Activated naive CD4-positive, alpha-beta T cell treated with anti-CD3 and anti-CD28 coated beads, Interleukin-2, amount 10 ng/mL, durations not matched to agents 7 days and 5 days (primary cell): Measurements from ENCODE around the gene DGKE.
A peak's percentile ranks its signal among the peaks of the same experiment; 100 is the strongest.

Source experiments
- CTCF ChIA-PET: fragments of 350-600 bp; sonication (Branson Sonifier 250); formaldehyde crosslinking; loops from one replicate; lab custom pipeline; 2021; ENCODE audit warnings: antibody characterized with exemption; lab: Charles Lee
- DNase-seq: peaks from one replicate; pipeline ENCODE4 v3.0.0-alpha.2; 2020
- H3K27ac Mint-ChIP-seq: one replicate; pipeline ENCODE4 v1.8.0; 2021; ENCODE audit warnings: mild to moderate bottlenecking, moderate library complexity, mixed read lengths
- H3K27me3 Mint-ChIP-seq: one replicate; pipeline ENCODE4 v1.8.0; 2021; ENCODE audit warnings: mild to moderate bottlenecking, mixed read lengths
- H3K36me3 Mint-ChIP-seq: one replicate; pipeline ENCODE4 v1.8.0; 2021; ENCODE audit warnings: mixed read lengths
- H3K4me1 Mint-ChIP-seq: one replicate; pipeline ENCODE4 v1.8.0; 2021; ENCODE audit warnings: mixed read lengths
- H3K4me3 Mint-ChIP-seq: one replicate; pipeline ENCODE4 v1.8.0; 2021; ENCODE audit warnings: mild to moderate bottlenecking, moderate library complexity, mixed read lengths
- H3K9me3 Mint-ChIP-seq: one replicate; pipeline ENCODE4 v1.8.0; 2021; ENCODE audit warnings: mixed read lengths

Gene DGKE

DNA sequence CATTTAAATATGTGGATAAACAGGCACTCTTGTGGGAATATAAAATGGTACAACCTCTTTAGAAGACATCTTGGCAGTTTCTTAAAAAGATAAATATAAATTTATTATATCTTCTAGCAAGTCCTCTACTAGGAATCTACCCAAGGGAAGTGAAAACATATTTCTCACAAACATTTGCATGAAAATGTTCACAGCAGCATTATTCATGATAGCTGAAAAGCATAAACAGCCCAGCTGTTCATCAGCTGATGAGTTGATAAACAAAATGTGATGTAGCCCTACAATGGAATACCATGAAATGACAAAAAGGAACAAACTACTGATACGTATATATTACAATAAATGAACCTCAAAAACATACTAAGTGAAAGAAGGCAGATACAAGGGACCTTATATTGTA lies 12.0 kb downstream of the DGKE start:
- no peak overlapping the region for H3K4me3 Mint-ChIP-seq
- DNase-seq = no peak
- peaks cover 38% of the 10 kb centered on the region for H3K36me3 Mint-ChIP-seq
- CTCF ChIA-PET = no interaction called here
- peaks cover 8% of the 10 kb centered on the region for H3K4me1 Mint-ChIP-seq
- no peaks in the 10 kb centered on the region for H3K27me3 Mint-ChIP-seq
- no peak overlapping the region for H3K27ac Mint-ChIP-seq
- H3K9me3 Mint-ChIP-seq = no peaks in the 10 kb centered on the region

DNA sequence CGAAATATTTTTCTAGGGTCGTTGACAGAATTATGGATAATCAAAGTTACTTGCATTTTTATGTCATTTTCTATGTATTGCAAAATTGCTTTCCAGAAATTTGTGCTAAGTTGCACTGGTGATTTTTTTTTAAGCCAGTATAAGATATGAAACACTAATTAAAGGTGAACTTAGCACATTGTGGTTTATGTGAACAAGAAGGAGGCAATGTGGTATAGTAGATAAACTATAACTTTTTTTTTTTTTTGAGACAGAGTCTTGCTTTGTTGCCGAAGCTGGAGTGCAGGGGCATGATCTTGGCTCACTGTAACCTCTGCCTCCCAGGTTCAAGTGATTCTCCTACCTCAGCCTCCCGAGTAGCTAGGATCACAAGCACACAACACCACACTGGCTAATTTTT lies 13.2 kb downstream of the DGKE start:
- Mint-ChIP-seq H3K27ac (no peak overlapping the region), H3K4me3 (no peak overlapping the region), H3K4me1 (peaks cover 11% of the 10 kb centered on the region), H3K9me3 (no peaks in the 10 kb centered on the region), H3K36me3 (peaks cover 47% of the 10 kb centered on the region), H3K27me3 (no peaks in the 10 kb centered on the region)
- CTCF ChIA-PET = no interaction called here
- DNase-seq = no peak

DNA sequence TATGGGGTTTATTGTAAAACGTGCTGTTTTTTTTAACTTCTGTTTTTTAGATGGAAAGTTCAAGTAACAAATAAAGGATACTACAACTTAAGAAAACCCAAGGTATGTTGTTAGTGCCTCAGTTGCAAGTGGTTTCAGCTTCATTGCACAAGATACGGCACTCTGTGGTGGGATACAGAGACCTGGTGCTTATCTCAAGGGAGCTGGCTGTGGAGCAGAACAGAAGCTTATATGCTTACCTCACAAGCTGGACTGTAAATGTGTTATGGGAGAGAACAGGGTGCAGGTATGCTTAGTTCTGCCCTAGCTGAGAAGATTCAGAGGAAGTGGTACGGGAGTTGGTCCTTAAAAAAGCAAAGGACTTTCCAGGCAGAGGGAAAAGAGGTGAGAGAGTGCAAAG lies 15.2 kb downstream of the DGKE start:
- CTCF ChIA-PET = interaction anchor here (1.7 kb wide), 1 partner anchor 30 kb away, joined by 7 read pairs; no protein-coding TSS in a partner anchor
- no peak for DNase-seq
- Mint-ChIP-seq H3K4me3 (no peak overlapping the region), H3K4me1 (peaks cover 11% of the 10 kb centered on the region), H3K9me3 (no peaks in the 10 kb centered on the region), H3K36me3 (peaks cover 48% of the 10 kb centered on the region), H3K27ac (no peak overlapping the region), H3K27me3 (no peaks in the 10 kb centered on the region)

DNA sequence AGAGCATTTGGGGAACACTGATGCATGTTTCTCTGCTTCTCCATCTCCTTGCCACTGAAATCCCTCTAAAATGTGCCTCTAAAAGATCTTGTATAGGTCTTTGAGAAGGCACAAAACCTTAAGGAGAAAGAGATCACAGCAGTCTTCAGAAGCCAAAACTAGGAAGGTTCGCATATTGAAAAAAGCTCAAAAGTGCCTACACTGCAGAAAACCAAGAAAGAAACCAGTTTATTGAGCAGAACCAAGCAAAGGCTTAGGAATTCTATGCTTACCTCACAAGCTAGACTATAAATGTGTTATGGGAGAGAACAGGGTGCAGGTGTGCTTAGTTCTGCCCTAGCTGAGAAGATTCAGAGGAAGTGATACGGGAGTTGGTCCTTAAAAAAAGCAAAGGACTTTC lies 16.6 kb downstream of the DGKE start:
- H3K36me3 Mint-ChIP-seq = peaks cover 50% of the 10 kb centered on the region
- CTCF ChIA-PET = interaction anchor here (1.0 to 1.7 kb wide), 2 partner anchors 9 to 31 kb away, joined by 3 to 7 read pairs; no protein-coding TSS in a partner anchor
- H3K27ac Mint-ChIP-seq = no peak overlapping the region
- DNase-seq = no peak
- peaks cover 11% of the 10 kb centered on the region for H3K4me1 Mint-ChIP-seq
- no peaks in the 10 kb centered on the region for H3K9me3 Mint-ChIP-seq
- H3K4me3 Mint-ChIP-seq = no peak overlapping the region
- H3K27me3 Mint-ChIP-seq = no peaks in the 10 kb centered on the region

DNA sequence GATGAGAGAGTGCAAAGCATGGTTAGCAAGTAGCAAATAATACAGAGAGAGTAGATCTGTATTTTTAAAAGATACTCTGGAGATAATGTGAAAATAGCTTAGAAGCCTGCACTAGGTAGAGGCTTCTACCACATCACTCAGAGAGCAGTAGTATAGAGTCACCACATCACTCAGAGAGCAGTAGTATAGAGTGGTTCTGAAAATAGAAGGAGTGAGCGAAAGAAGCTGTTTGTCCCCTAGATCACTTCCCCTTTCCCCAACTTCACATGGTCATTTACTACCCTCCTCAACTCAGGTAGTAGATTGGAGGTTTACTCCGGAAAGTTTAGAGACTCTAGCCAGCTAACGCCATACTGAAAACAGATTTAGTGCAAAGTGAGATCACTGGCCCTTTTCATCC lies 17.1 kb downstream of the DGKE start:
- H3K27ac Mint-ChIP-seq = peak overlapping the region; percentile 46

DNA sequence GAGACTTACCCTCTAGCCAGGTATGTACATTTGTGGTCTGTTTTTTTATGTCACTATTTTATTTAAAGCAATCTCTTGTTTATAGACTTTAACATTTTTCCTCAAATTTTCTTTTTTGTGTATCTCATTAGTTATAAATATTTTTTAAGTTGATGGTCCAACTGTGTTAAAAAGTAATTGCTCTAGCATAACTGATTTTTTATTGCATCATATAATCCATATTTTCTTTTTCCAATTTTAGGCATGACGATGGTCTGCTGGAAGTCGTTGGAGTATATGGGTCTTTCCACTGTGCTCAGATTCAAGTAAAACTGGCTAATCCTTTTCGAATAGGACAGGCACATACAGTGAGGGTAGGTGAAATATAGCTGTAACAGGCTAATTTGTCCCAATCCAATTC lies 27.9 kb downstream of the DGKE start:
- no peaks in the 10 kb centered on the region for H3K9me3 Mint-ChIP-seq
- H3K27ac Mint-ChIP-seq = no peak overlapping the region
- peaks cover 37% of the 10 kb centered on the region for H3K36me3 Mint-ChIP-seq
- no peaks in the 10 kb centered on the region for H3K4me1 Mint-ChIP-seq
- no peak overlapping the region for H3K4me3 Mint-ChIP-seq
- CTCF ChIA-PET = no interaction called here
- no peaks in the 10 kb centered on the region for H3K27me3 Mint-ChIP-seq
- no peak for DNase-seq

More for the DNA sequence above, 17.1 kb downstream of the DGKE start:
- Mint-ChIP-seq H3K36me3 (peaks cover 51% of the 10 kb centered on the region), H3K4me1 (peaks cover 11% of the 10 kb centered on the region), H3K9me3 (no peaks in the 10 kb centered on the region), H3K27me3 (no peaks in the 10 kb centered on the region), H3K4me3 (no peak overlapping the region)
- DNase-seq = no peak
- CTCF ChIA-PET = interaction anchor here (1.0 to 1.7 kb wide), 2 partner anchors 9 to 31 kb away, joined by 3 to 7 read pairs; no protein-coding TSS in a partner anchor

DNA sequence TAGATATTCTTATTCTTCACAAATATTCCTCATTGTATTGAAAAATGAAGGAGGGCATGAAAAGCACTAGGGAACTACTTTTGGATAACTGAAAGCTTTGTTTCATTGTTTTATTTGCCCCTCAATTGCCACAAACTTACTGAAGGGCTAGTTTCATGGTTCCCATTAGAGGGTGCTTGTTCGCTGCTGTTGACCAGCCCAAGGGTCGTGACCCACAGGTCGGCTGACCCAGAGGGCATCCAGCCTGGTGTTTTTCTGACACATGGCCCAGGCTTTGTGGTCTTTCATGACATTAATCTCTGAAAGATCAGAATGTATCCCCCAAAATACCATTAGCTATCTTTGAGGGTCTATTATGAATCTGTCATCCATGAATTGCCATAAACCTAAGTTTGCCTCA lies 30.0 kb downstream of the DGKE start:
- Mint-ChIP-seq H3K27ac (no peak overlapping the region), H3K36me3 (peaks cover 29% of the 10 kb centered on the region), H3K27me3 (no peaks in the 10 kb centered on the region)

DNA sequence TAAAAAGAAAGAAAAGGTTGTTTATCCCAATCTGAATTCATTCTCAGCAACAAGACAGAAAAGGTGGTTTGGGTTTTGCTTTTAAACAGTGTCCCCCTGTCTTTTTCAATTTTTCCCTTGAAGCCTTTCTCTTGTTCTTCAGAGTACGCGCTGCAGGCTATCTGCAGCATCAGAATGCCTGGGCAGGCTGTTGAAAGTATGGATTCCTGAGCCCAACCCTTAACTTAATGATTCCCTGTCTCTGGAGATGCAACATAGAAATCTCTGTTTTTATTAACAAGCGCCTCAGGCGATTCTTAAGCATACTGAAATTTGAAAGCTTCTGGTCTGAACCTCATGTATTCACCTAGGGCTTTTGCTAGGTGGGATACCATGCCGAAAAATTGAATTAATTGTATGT lies 32.1 kb downstream of the DGKE start:
- H3K36me3 Mint-ChIP-seq = peaks cover 22% of the 10 kb centered on the region
- no peaks in the 10 kb centered on the region for H3K27me3 Mint-ChIP-seq
- H3K4me1 Mint-ChIP-seq = peaks cover 3% of the 10 kb centered on the region
- no peak overlapping the region for H3K27ac Mint-ChIP-seq
- H3K4me3 Mint-ChIP-seq = no peak overlapping the region
- CTCF ChIA-PET = no interaction called here
- H3K9me3 Mint-ChIP-seq = no peaks in the 10 kb centered on the region
- no peak for DNase-seq

More for the DNA sequence above, 30.0 kb downstream of the DGKE start:
- Mint-ChIP-seq H3K9me3 (no peaks in the 10 kb centered on the region), H3K4me3 (no peak overlapping the region), H3K4me1 (no peaks in the 10 kb centered on the region)
- DNase-seq = no peak
- CTCF ChIA-PET = interaction anchor here (1.5 to 1.9 kb wide), 2 partner anchors 41 to 44 kb away, joined by 3 to 8 read pairs; no protein-coding TSS in a partner anchor

DNA sequence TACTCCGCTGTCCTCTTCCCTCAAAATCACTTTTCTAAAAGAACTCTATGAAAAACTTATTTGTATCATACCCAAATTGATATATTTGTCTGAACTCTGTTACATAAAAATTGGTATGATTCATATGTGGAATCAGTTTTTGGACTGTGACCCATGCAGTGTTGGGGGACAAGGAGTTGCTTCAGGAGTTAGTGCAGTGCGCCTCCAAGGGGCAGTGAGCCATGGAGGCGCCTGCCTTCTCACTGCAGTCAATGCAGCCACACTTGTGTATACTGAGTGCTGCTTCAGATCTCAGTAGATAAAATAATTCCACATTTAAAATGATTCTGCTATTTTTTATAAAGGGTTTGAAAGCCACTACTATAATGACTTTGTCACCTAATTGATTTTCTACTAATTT lies 32.5 kb downstream of the DGKE start:
- Mint-ChIP-seq H3K4me1 (peaks cover 3% of the 10 kb centered on the region), H3K27me3 (no peaks in the 10 kb centered on the region), H3K9me3 (no peaks in the 10 kb centered on the region), H3K4me3 (no peak overlapping the region), H3K36me3 (peaks cover 22% of the 10 kb centered on the region), H3K27ac (no peak overlapping the region)
- CTCF ChIA-PET = no interaction called here
- no peak for DNase-seq

DNA sequence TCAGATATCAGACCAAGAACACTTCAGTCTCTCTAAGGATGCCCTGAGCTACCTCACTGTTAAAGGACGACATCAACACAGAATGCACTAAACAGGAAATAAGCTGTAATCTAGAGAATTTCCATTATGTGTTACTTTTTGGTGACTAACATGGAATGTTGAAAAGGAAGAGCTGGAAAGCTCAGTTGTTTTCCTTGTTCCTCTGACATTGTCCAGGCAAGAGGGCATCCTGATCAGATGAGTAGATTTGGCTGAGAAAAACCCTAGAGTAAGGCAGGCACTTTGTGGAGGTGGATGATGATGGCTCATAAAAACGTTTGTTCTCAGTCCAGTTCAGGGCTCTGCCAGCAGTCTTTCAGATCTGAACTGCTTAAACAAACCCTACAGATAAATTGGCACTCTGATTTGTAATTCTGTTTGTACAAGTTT lies 34.0 kb downstream of the DGKE start:
- H3K4me3 Mint-ChIP-seq = no peak overlapping the region
- CTCF ChIA-PET = interaction anchor here (0.5 to 1.3 kb wide), 2 partner anchors 73 to 77 kb away, joined by 4 to 5 read pairs; no protein-coding TSS in a partner anchor
- H3K27ac Mint-ChIP-seq = no peak overlapping the region
- H3K9me3 Mint-ChIP-seq = no peaks in the 10 kb centered on the region
- peaks cover 12% of the 10 kb centered on the region for H3K36me3 Mint-ChIP-seq
- H3K27me3 Mint-ChIP-seq = no peaks in the 10 kb centered on the region
- DNase-seq = no peak
- H3K4me1 Mint-ChIP-seq = peaks cover 3% of the 10 kb centered on the region

DNA sequence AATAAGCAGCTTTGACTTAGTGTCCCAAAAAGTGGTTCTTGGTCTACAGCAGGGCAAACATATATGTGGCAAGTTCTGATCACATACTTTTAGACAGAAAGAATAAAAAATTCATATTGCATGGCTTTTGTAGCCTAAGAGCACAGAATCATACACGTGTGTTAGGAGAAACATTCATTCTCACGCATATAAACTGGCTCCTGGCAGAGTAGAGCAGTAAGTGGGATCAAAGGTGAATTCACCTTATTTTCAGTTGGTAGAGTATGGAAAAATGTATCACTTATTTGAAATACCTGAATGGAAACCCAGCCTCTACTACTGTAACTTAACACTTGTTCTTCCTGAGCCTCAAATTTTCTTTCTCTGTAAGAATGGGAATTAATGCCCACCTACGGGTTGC lies 34.8 kb downstream of the DGKE start:
- peaks cover 5% of the 10 kb centered on the region for H3K27me3 Mint-ChIP-seq
- no peak overlapping the region for H3K27ac Mint-ChIP-seq
- H3K36me3 Mint-ChIP-seq = peaks cover 8% of the 10 kb centered on the region
- no peaks in the 10 kb centered on the region for H3K9me3 Mint-ChIP-seq
- peaks cover 3% of the 10 kb centered on the region for H3K4me1 Mint-ChIP-seq
- no peak overlapping the region for H3K4me3 Mint-ChIP-seq
- CTCF ChIA-PET = interaction anchor here (1.3 kb wide), 1 partner anchor 73 kb away, joined by 4 read pairs; no protein-coding TSS in a partner anchor
- DNase-seq = no peak

DNA sequence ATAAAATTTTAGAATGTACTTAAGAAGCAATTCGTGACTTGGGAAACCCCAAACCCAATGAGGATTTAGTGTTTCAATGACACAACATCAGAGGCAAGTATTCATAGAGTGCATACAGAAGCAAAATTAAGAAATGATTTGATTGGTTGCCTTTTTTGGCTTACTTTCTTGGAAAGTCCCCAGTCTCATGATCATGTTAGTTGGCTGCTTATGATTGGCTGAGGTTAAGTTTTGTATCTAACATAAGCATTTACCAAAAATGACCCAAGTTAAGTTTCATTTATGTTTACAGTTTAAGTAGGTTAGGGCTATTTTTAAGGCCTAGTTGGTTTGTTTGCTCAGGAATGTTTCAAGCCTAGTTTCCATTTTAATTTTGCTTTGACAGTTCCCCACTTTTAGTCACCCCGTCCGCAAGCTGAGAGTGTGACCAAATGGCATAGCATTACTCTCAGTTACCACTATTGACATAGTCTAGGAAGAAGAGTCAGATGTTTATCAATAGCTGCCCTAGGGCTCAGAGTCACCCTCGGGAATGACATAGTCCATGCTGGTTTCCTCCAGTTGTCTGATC lies 36.2 kb downstream of the DGKE start:
- H3K36me3 Mint-ChIP-seq = peaks cover 1% of the 10 kb centered on the region
- DNase-seq = no peak
- H3K4me3 Mint-ChIP-seq = no peak overlapping the region
- peaks cover 5% of the 10 kb centered on the region for H3K27me3 Mint-ChIP-seq
- no peaks in the 10 kb centered on the region for H3K9me3 Mint-ChIP-seq
- CTCF ChIA-PET = no interaction called here
- H3K4me1 Mint-ChIP-seq = peaks cover 3% of the 10 kb centered on the region
- H3K27ac Mint-ChIP-seq = no peak overlapping the region

DNA sequence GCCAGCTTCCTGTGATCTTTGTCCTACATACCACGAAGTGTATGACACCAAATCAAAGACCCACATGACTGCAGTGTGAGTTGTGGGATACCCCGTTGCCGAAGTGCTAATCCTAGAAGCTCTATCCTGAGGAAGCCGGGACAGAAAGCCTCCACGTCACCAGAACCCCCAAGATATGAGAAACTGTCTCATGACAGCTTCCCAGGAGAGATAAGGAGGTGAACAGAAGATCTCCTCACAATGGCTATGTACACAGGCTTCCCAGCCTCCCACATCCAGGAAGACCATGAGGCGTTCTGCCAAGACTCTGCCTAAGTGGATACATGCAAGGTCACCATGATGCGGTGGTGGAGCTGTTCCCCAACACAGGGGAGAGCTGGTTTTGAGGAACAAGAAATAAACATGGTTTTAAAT lies 42.8 kb downstream of the DGKE start:
- H3K4me1 Mint-ChIP-seq = no peaks in the 10 kb centered on the region
- peaks cover 13% of the 10 kb centered on the region for H3K27me3 Mint-ChIP-seq

DNA sequence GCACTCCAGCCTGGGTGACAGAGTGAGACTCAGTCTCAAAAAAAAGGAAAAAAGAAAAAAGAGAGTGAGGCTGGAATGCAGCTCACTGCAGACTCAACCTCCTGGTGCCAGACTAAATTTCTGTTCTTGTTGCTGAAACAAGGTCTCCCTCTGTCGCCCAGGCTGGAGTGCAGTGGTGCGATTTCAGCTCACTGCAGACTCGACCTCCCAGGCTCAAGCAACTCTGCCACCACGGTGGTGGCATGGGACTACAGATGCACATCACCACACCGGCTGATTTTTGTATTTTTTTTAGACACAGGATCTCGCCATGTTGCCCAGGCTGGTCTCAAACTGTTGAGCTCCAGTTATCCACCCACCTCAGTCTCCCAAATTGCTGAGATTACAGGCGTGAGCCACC lies 45.3 kb downstream of the DGKE start:
- CTCF ChIA-PET = interaction anchor here (0.7 kb wide), 1 partner anchor 14 kb away, joined by 3 read pairs; no protein-coding TSS in a partner anchor
- no peak overlapping the region for H3K4me3 Mint-ChIP-seq
- DNase-seq = no peak
- no peaks in the 10 kb centered on the region for H3K9me3 Mint-ChIP-seq
- no peak overlapping the region for H3K27ac Mint-ChIP-seq
- peaks cover 8% of the 10 kb centered on the region for H3K27me3 Mint-ChIP-seq
- H3K36me3 Mint-ChIP-seq = no peaks in the 10 kb centered on the region
- H3K4me1 Mint-ChIP-seq = no peaks in the 10 kb centered on the region

More for the DNA sequence above, 42.8 kb downstream of the DGKE start:
- CTCF ChIA-PET = no interaction called here
- Mint-ChIP-seq H3K27ac (no peak overlapping the region), H3K9me3 (no peaks in the 10 kb centered on the region), H3K4me3 (no peak overlapping the region), H3K36me3 (no peaks in the 10 kb centered on the region)
- no peak for DNase-seq

DNA sequence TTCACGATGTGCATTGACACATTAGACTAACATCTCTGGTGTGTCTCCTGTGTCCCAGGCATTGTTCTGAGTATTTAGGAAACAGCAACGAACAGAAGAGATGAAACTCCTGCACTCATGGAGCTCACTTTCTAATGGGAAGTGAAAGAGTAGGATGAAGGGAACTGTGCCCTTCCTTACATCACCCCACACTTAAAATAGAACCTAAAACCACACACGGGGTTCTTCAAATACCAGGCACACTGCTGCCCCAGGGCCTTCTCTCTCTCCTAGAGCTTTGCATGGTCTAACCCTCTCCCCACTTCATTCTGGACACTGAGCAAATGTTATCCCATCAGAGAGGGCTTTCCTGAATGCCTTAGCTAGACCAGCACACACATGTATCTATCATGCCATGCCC lies 46.2 kb downstream of the DGKE start:
- Mint-ChIP-seq H3K4me1 (no peaks in the 10 kb centered on the region), H3K27ac (no peak overlapping the region), H3K27me3 (peaks cover 8% of the 10 kb centered on the region), H3K4me3 (no peak overlapping the region), H3K9me3 (no peaks in the 10 kb centered on the region), H3K36me3 (no peaks in the 10 kb centered on the region)
- CTCF ChIA-PET = no interaction called here
- no peak for DNase-seq
